Lower leg skin (tissue), 4 donors: ENCODE data around the gene CETN1. TPM values are rescaled to one million over a fixed set of nuclear protein-coding genes. Genes with fewer than 3 reads are reported as not detected.

Experiments
- DNase-seq, 2 donors: peaks; one replicate each; pipeline ENCODE4 v3.0.0-alpha.2; 2019; ENCODE audit warnings: low spot score in 2 of 2
- H3K4me3 ChIP-seq: fragments of 200-600 bp; sonication (generic); 2 replicates; pipeline ENCODE4 v1.5.1; 2017; ENCODE audit warnings: mild to moderate bottlenecking, low read depth; ENCODE audit not compliant: poor library complexity, severe bottlenecking
- POLR2A ChIP-seq, 2 donors: fragments of 450-650 bp; IDR thresholded peaks; one replicate each; pipeline ENCODE4 v1.6.1; 2016 to 2017; ENCODE audit warnings: antibody characterized with exemption in 2 of 2, mild to moderate bottlenecking in 1 of 2, moderate library complexity in 1 of 2
- WGBS, 2 donors: methylation state at CpG; one replicate each; pipeline ENCODE4 v1.1.5; 2018; 5-methylcytosine and 5-hydroxymethylcytosine counted together
- intact Hi-C: fragments of 100-400 bp; cut with DNase I; formaldehyde crosslinking; loops from one replicate; pipeline ENCODE4 v1.15.0; 2023; ENCODE audit warnings: low total_unique reads
- total RNA-seq, 4 donors: library from RNA; depleted of rRNA; stranded (reverse); fragments of >200 nt; gene quantifications; one replicate each; pipeline ENCODE4 v1.1.0, GENCODE V29; 2016
- TF ChIP-seq, protein P1 (sequence below), 3 donors: fragments of 450-650 bp; IDR thresholded peaks; one replicate each; pipeline ENCODE4 v1.5.1; 2016; ENCODE audit warnings: antibody characterized with exemption in 3 of 3, mild to moderate bottlenecking in 3 of 3, moderate library complexity in 2 of 3

The CETN1 gene
- total RNA-seq, 4 donors from 2014 or later, result not detected

DNA sequence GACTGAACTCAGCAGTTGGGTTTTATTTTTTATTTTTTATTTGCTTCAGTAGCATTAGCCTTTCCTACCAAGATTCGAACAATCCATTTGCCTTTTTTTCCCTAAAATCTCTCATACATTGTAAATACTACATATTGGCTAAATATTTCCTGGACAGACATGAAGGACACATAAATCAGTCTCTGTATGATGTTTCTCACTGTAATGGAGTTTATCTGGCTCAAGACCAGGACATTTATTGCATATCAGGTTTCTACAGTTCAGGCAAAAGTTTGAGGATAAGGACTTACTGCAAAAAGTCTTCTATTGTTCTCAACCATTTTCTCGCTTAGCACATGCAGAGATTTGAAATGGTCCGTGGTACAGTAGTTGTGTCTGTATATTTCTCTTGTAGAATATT is 19.9 kb downstream of the CETN1 start:
- intact Hi-C loops, result no loop called here
- TF ChIP-seq, protein P1, sequence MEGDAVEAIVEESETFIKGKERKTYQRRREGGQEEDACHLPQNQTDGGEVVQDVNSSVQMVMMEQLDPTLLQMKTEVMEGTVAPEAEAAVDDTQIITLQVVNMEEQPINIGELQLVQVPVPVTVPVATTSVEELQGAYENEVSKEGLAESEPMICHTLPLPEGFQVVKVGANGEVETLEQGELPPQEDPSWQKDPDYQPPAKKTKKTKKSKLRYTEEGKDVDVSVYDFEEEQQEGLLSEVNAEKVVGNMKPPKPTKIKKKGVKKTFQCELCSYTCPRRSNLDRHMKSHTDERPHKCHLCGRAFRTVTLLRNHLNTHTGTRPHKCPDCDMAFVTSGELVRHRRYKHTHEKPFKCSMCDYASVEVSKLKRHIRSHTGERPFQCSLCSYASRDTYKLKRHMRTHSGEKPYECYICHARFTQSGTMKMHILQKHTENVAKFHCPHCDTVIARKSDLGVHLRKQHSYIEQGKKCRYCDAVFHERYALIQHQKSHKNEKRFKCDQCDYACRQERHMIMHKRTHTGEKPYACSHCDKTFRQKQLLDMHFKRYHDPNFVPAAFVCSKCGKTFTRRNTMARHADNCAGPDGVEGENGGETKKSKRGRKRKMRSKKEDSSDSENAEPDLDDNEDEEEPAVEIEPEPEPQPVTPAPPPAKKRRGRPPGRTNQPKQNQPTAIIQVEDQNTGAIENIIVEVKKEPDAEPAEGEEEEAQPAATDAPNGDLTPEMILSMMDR (IDR thresholded peaks at IDR 0.05), result no peak
- no peak for TF ChIP-seq POLR2A (IDR thresholded peaks at IDR 0.05)
- H3K4me3 ChIP-seq, result no peak overlapping the region
- DNase-seq, result no peak
- 69 to 77% methylated on average over 3 of the region's 3 CpGs for WGBS, 2 donors

DNA sequence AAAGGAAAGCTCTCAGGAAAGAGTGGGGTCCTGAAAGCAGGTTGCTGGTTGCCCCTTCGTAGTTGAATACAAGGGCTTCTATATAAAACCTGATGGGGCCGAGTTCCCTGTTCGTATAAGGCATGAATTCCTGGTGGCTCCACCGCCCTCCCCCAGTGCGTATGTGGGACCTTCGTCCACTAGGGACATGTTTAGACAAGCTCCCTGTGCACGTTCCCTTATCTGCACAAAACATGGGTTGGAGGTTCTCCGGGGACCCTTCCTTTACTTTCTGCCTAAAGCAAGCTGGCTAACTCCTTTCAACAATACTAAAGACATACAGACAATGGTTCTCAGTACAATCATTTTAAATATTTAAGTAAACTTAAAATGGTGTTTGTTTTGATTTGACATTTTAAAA is 24.6 kb downstream of the CETN1 start:
- intact Hi-C loops, result no loop called here
- no peak for DNase-seq
- no peak overlapping the region for H3K4me3 ChIP-seq
- TF ChIP-seq, protein P1 (IDR thresholded peaks at IDR 0.05), result no peak
- TF ChIP-seq POLR2A (IDR thresholded peaks at IDR 0.05), result no peak
- WGBS, 2 donors, result 81 to 84% methylated on average over 8 of the region's 8 CpGs

DNA sequence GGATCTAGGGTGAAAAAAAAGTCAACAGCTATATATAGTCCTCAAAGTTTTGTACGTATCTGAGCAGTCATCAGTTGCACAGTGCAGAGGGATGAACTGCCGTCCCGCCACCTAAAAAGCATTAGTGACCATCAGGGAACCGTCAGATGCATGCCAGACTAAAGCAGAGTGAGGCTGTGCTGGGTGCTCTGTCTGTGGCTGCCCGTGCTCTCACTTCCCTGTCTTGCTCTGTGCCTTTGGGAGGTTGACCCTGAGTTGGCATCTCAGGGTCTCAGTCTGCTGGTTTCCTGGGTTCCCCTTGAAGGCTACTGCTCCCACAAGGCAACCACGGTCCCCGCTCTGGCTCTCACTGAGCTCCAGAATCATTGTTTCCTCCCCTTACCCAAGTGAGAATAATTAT is 27.8 kb downstream of the CETN1 start:
- no peak overlapping the region for H3K4me3 ChIP-seq
- no peak for DNase-seq
- intact Hi-C loops, result no loop called here
- 77 to 87% methylated on average over 7 of the region's 7 CpGs for WGBS, 2 donors
- no peak for TF ChIP-seq POLR2A (IDR thresholded peaks at IDR 0.05)
- TF ChIP-seq, protein P1 (IDR thresholded peaks at IDR 0.05), result no peak

DNA sequence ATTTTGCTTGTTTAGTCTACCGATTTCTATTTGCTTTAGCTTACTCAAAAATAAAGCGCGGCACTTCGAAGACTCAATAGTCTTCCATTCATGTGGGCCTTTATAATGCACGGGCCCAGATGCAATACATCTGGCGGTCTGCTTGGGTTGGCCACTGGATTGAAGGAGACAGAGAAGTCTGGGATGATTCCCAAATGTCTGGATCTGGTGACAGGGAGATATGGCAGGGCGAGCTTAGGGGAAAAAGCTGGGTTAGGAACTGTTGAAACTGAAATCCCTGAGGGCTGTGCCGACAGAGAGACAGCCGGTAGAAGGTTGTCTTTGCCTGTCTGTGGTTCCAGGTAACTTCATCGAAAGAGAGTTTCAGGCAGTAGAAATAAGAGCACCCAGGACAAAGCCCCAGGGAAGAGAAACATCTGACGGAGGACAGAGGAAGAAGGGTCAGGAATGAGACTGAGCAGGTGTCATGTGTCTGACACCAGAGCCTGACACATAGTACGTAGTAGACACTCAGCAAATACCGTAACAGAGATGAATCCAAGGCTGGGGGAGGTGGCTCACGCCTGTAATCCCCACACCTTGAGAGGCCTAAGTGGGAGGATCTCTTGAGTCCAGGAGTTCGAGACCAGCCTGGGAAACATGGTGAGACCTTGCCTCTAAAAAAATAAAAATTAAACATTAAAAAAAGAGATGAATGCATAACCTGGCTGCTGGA is 30.2 kb downstream of the CETN1 start:
- DNase-seq, result no peak
- TF ChIP-seq, protein P1 (IDR thresholded peaks at IDR 0.05), result no peak
- TF ChIP-seq POLR2A (IDR thresholded peaks at IDR 0.05), result no peak
- intact Hi-C loops, result loop anchor here (10.0 kb wide), 1 partner anchor 316 kb away; no protein-coding TSS in a partner anchor
- no peak overlapping the region for H3K4me3 ChIP-seq
- 71% methylated on average over 15 of the region's 15 CpGs for WGBS, 2 donors

DNA sequence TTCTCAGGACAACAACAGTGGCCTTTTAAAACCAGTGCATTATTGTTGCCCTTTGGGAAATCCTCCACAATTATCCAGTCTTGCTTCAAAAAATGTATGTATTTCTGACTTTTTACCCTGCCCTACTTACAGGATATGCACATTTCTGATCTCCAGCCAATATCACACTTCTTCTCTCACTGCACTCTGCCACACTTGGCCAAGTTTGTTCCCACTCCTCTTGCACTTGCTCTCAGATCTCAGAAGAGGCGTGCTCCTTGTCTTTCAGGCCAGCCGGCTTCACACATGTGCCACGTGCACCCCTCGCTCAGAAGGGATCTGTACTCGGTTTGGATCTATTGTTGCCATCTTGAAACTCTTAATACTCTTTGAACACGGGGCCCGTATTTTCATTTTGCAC is 32.0 kb downstream of the CETN1 start:
- H3K4me3 ChIP-seq, result no peak overlapping the region
- DNase-seq, result no peak
- 90 to 94% methylated on average over 7 of the region's 7 CpGs for WGBS, 2 donors
- TF ChIP-seq POLR2A (IDR thresholded peaks at IDR 0.05), result no peak
- TF ChIP-seq, protein P1 (IDR thresholded peaks at IDR 0.05), result no peak
- intact Hi-C loops, result loop anchor here (10.0 kb wide), 1 partner anchor 317 kb away; no protein-coding TSS in a partner anchor

DNA sequence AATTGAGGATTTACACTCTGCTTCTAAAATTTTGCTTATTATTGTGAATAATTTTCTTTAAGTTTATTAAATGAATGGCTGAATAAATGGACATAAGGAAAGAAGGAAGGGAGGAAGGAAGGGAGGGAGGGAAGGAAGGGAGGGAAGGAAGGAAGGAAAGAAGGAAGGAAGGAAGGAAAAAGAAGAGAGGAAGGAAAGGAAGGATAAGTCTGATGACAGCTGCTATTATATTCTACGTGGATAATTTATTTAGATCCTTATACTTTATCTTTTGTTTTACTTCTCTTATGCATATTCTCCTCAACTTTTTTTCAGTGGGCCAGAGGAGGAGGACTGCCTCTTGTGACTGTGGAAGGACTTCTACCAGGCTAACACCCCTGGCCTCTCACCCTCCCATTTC is 34.0 kb downstream of the CETN1 start:
- DNase-seq, result no peak
- H3K4me3 ChIP-seq, result no peak overlapping the region
- 72 to 79% methylated on average over 1 of the region's 1 CpG for WGBS, 2 donors
- TF ChIP-seq, protein P1 (IDR thresholded peaks at IDR 0.05), result no peak
- TF ChIP-seq POLR2A (IDR thresholded peaks at IDR 0.05), result no peak
- intact Hi-C loops, result loop anchor here (10.0 kb wide), 1 partner anchor 319 kb away; no protein-coding TSS in a partner anchor
